DMS79 treated with DMSO at 0.1 percent for 48 hours (cell line): Measurements from ENCODE around the gene PTGES2.
A peak's percentile ranks its signal among the peaks of the same experiment; 100 is the strongest.

Source experiments
- DNase-seq: peaks from one replicate; lab custom pipeline; 2025; lab: John Stamatoyannopoulos, UW

The PTGES2 gene

GRCh38 chr9:128127568-128127989, at the start of gene PTGES2:
TSS of gene PTGES2 (minus strand) at chr9:128127729. CDS start at chr9:128127717, 12 bp downstream.
- peak; percentile 45 for DNase-seq

GRCh38 chr9:128175726-128176125, 48.2 kb upstream of the PTGES2 start:
- DNase-seq, result no peak

GRCh38 chr9:128175102-128175563, 47.6 kb upstream of the PTGES2 start:
- no peak for DNase-seq

GRCh38 chr9:128174062-128174461, 46.5 kb upstream of the PTGES2 start:
- DNase-seq, result no peak

GRCh38 chr9:128169925-128170324, 42.4 kb upstream of the PTGES2 start:
- DNase-seq, result no peak

- no peak for DNase-seq
These were observed 42.0 kb upstream of the PTGES2 start for GRCh38 chr9:128169492-128169891.

GRCh38 chr9:128168731-128169308, 41.3 kb upstream of the PTGES2 start:
- no peak for DNase-seq

- DNase-seq, result no peak
These were observed 39.7 kb upstream of the PTGES2 start for GRCh38 chr9:128167209-128167608.

GRCh38 chr9:128166169-128166568, 38.6 kb upstream of the PTGES2 start:
- no peak for DNase-seq

- DNase-seq, result no peak
These were observed 36.9 kb upstream of the PTGES2 start for GRCh38 chr9:128164307-128164885.

GRCh38 chr9:128163523-128164306, 36.2 kb upstream of the PTGES2 start:
- DNase-seq, result no peak

GRCh38 chr9:128163027-128163515, 35.5 kb upstream of the PTGES2 start:
- DNase-seq, result no peak

- DNase-seq, result no peak
These were observed 34.9 kb upstream of the PTGES2 start for GRCh38 chr9:128162215-128163026.

GRCh38 chr9:128161215-128161902, 33.8 kb upstream of the PTGES2 start:
- no peak for DNase-seq

GRCh38 chr9:128160603-128160987, 33.1 kb upstream of the PTGES2 start:
- peak; percentile 14 for DNase-seq

GRCh38 chr9:128159784-128160602, 32.5 kb upstream of the PTGES2 start, which contains the start of gene BBLN:
TSS of gene BBLN (plus strand) at chr9:128160265. CDS start at chr9:128160408, 143 bp downstream.
- peak; percentile 89 for DNase-seq

GRCh38 chr9:128159522-128159783, 31.9 kb upstream of the PTGES2 start:
- DNase-seq, result no peak

GRCh38 chr9:128155736-128156500, 28.4 kb upstream of the PTGES2 start:
- no peak for DNase-seq

- no peak for DNase-seq
These were observed 26.6 kb upstream of the PTGES2 start for GRCh38 chr9:128153947-128154695.
